ENCODE results near the gene ANGEL2. TPM values are rescaled to one million over a fixed set of nuclear protein-coding genes. Genes with fewer than 3 reads are reported as not detected.

Gene ANGEL2
- total and polyA plus RNA-seq, 2 experiments from 2014 or later, result 11.8 to 34.8 TPM

DNA sequence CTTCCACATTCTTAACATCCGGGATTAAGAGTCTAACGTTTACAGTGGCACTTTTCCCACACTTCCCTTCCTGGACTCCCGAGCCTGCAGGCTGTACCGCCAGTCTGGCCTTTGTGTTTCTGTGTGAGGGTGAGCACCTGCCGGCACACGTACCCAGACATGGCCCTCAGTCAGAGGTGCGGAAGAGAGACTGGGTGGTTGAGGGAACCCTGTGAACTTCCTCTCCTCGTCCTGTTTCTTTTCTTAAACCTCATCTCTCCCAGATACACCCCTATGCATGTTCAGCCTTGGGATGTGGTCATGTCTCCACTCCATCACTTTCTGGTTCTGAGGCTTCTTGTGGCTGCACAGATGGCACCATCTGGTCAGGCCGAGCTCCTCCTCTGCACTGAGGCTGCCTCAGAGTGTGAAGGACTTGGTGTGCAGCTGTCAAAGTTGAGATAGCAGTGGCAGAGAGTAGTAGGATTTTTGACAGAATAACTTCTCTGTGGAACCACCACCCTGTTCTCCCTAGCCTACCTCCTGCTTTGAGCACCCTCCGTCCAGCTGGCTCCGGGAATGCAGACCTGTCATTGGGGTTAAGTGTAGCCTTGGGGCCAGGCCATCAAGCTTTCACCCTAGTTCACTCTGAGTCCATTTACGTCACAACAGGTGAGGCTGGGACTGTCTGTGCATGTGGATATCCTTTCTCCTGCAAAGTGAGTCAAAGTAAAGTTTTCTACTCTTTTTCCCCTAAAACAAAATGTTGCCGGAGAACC, 33.9 kb downstream of the ANGEL2 start:
- Histone ChIP-seq H2AFZ (no peak overlapping the region), H3K4me3 (no peak overlapping the region), H3K36me3 (replicated peaks; ENCODE audit: insufficient read depth, low read depth) (no peaks in the 10 kb centered on the region), H3K4me1 (ENCODE audit: insufficient read depth) (peaks cover 4% of the 10 kb centered on the region), H3K79me2 (no peaks in the 10 kb centered on the region), H3K4me2 (no peak overlapping the region), H3K27ac (no peak overlapping the region), H3K9me3 (ENCODE audit: low read depth) (no peaks in the 10 kb centered on the region), H4K20me1 (ENCODE audit: insufficient read depth, poor library complexity, severe bottlenecking) (no peaks in the 10 kb centered on the region), H3K27me3 (no peaks in the 10 kb centered on the region), H3K9me2 (replicated peaks; ENCODE audit: insufficient read depth) (no peaks in the 10 kb centered on the region)
- TF ChIP-seq EZH2phosphoT487 (IDR thresholded peaks at IDR 0.05; ENCODE audit: low read depth, severe bottlenecking, unreplicated experiment) (no peak), EZH2 (IDR thresholded peaks at IDR 0.05; ENCODE audit: borderline replicate concordance) (no peak)
- TF ChIP-seq, protein P1, sequence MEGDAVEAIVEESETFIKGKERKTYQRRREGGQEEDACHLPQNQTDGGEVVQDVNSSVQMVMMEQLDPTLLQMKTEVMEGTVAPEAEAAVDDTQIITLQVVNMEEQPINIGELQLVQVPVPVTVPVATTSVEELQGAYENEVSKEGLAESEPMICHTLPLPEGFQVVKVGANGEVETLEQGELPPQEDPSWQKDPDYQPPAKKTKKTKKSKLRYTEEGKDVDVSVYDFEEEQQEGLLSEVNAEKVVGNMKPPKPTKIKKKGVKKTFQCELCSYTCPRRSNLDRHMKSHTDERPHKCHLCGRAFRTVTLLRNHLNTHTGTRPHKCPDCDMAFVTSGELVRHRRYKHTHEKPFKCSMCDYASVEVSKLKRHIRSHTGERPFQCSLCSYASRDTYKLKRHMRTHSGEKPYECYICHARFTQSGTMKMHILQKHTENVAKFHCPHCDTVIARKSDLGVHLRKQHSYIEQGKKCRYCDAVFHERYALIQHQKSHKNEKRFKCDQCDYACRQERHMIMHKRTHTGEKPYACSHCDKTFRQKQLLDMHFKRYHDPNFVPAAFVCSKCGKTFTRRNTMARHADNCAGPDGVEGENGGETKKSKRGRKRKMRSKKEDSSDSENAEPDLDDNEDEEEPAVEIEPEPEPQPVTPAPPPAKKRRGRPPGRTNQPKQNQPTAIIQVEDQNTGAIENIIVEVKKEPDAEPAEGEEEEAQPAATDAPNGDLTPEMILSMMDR (IDR thresholded peaks at IDR 0.05; ENCODE audit: poor library complexity), result no peak
- WGBS (ENCODE audit: low lambda C conversion rate, missing lambda C conversion rate), result 80% methylated on average over 13 of the region's 13 CpGs
- no peak for DNase-seq (ENCODE audit: low spot score)

DNA sequence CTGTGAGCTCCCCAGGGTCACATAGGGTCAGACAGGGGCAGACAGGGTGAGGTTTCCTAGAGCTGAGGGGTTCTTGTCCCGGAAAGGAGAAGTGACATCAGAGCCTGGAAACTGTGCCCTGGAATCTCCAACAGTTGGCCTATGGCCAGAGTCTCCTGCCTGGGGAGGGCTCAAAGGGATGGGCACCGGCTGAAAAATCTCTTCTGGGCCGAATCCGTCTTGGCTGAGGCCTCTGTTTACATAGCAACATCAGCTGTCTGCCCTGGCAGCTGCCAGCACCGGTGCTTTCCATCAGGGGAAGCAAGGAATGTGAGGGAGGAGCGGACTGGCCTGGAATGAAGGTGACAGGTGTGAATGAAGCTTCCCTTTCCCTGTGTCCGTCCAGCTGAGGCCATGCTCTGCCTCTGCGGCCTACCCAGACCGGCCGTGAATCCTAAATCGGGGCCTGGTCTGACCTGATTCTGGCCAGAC, 34.6 kb downstream of the ANGEL2 start:
- no peaks in the 10 kb centered on the region for H3K27me3 ChIP-seq
- no peaks in the 10 kb centered on the region for H3K36me3 ChIP-seq (replicated peaks; ENCODE audit: insufficient read depth, low read depth)
- H3K79me2 ChIP-seq, result no peaks in the 10 kb centered on the region
- H3K9me2 ChIP-seq (replicated peaks; ENCODE audit: insufficient read depth), result no peaks in the 10 kb centered on the region
- peaks cover 4% of the 10 kb centered on the region for H3K4me1 ChIP-seq (ENCODE audit: insufficient read depth)
- H4K20me1 ChIP-seq (ENCODE audit: insufficient read depth, poor library complexity, severe bottlenecking), result no peaks in the 10 kb centered on the region
- DNase-seq (ENCODE audit: low spot score), result peak; percentile 29
- H3K4me3 ChIP-seq, result no peak overlapping the region
- H2AFZ ChIP-seq, result no peak overlapping the region
- H3K27ac ChIP-seq, result no peak overlapping the region
- no peak overlapping the region for H3K4me2 ChIP-seq
- no peak for TF ChIP-seq EZH2phosphoT487 (IDR thresholded peaks at IDR 0.05; ENCODE audit: low read depth, severe bottlenecking, unreplicated experiment)
- TF ChIP-seq EZH2 (IDR thresholded peaks at IDR 0.05; ENCODE audit: borderline replicate concordance), result no peak
- TF ChIP-seq, protein P1 (IDR thresholded peaks at IDR 0.05; ENCODE audit: poor library complexity), result no peak
- WGBS (ENCODE audit: low lambda C conversion rate, missing lambda C conversion rate), result 59% methylated on average over 11 of the region's 11 CpGs
- H3K9me3 ChIP-seq (ENCODE audit: low read depth), result no peaks in the 10 kb centered on the region

DNA sequence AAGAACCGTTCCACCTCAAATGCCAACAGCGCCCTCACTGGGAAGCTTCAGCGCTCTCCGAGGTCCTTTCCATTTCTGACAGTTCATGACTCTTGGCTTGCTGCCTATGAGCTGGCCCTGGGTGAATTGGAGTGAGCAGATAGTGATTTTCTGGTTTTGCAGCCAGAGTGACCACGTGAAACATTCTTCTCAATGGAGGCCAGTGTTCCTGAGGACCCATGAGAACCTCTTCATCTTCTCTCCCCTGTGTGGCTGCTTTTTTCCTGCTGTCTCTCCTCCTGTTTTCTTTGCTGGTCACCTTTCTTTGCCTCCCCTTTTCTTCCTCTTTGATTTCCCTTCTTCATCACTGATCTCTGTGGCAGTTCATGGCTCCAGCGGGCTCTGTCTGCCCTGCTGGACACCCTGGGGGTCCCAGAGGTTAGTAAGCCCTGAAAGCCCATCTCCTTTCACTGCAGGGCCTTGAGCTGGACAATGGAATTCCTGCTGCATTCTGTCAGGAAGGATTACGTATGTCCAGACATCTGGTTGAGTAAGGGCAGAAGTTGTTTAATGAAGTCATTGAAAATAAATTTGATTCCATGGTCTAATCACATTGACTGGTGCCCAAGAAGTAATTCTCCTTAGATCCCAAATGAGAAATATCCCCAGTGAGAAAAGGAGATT, 35.4 kb downstream of the ANGEL2 start:
- Histone ChIP-seq H3K27me3 (no peaks in the 10 kb centered on the region), H3K4me3 (no peak overlapping the region), H4K20me1 (ENCODE audit: insufficient read depth, poor library complexity, severe bottlenecking) (no peaks in the 10 kb centered on the region), H3K9me2 (replicated peaks; ENCODE audit: insufficient read depth) (no peaks in the 10 kb centered on the region), H2AFZ (no peak overlapping the region), H3K79me2 (no peaks in the 10 kb centered on the region), H3K27ac (no peak overlapping the region), H3K4me1 (ENCODE audit: insufficient read depth) (peaks cover 4% of the 10 kb centered on the region), H3K9me3 (ENCODE audit: low read depth) (no peaks in the 10 kb centered on the region), H3K4me2 (no peak overlapping the region), H3K36me3 (replicated peaks; ENCODE audit: insufficient read depth, low read depth) (no peaks in the 10 kb centered on the region)
- TF ChIP-seq, protein P1 (IDR thresholded peaks at IDR 0.05; ENCODE audit: poor library complexity), result no peak
- no peak for TF ChIP-seq EZH2phosphoT487 (IDR thresholded peaks at IDR 0.05; ENCODE audit: low read depth, severe bottlenecking, unreplicated experiment)
- TF ChIP-seq EZH2 (IDR thresholded peaks at IDR 0.05; ENCODE audit: borderline replicate concordance), result no peak
- 85% methylated on average over 7 of the region's 7 CpGs for WGBS (ENCODE audit: low lambda C conversion rate, missing lambda C conversion rate)
- no peak for DNase-seq (ENCODE audit: low spot score)
